Endodermal cell (in vitro differentiated cells): ENCODE data around the gene TAC3. TPM values are rescaled to one million over a fixed set of nuclear protein-coding genes. Genes with fewer than 3 reads are reported as not detected.

ENCODE experiments used
- DNase-seq: peaks from one replicate; pipeline ENCODE4 v3.0.0-alpha.2; 2017
- H3K27ac ChIP-seq: 2 replicates; pipeline ENCODE4 v1.5.1; 2013; ENCODE audit warnings: mild to moderate bottlenecking, low read depth, low read length, moderate library complexity
- H3K27me3 ChIP-seq: 2 replicates; pipeline ENCODE4 v1.6.1; 2013; ENCODE audit warnings: mild to moderate bottlenecking, low read length, moderate library complexity; ENCODE audit not compliant: insufficient read depth, control insufficient read depth, poor library complexity, severe bottlenecking
- H3K36me3 ChIP-seq: 2 replicates; pipeline ENCODE4 v1.7.0; 2013; ENCODE audit warnings: mild to moderate bottlenecking, low read length, moderate library complexity; ENCODE audit not compliant: control insufficient read depth, insufficient read depth
- H3K4me1 ChIP-seq: one replicate; pipeline ENCODE4 v1.7.0; 2013; ENCODE audit warnings: low read length; ENCODE audit not compliant: control insufficient read depth, insufficient read depth
- H3K4me3 ChIP-seq: 2 replicates; pipeline ENCODE4 v1.5.1; 2013; ENCODE audit warnings: mild to moderate bottlenecking, low read length, moderate library complexity
- H3K9ac ChIP-seq: 2 replicates; pipeline ENCODE4 v1.6.1; 2013; ENCODE audit warnings: mild to moderate bottlenecking, low read length, moderate library complexity; ENCODE audit not compliant: poor library complexity, severe bottlenecking; ENCODE audit errors: extremely low read depth
- H3K9me3 ChIP-seq: 2 replicates; pipeline ENCODE4 v1.6.1; 2013; ENCODE audit warnings: mild to moderate bottlenecking, low read length, moderate library complexity; ENCODE audit not compliant: control insufficient read depth
- H3K27ac Mint-ChIP-seq: 2 replicates; pipeline ENCODE4 v1.8.0; 2020; ENCODE audit warnings: mixed read lengths
- H3K27me3 Mint-ChIP-seq: 2 replicates; pipeline ENCODE4 v1.8.0; 2021; ENCODE audit warnings: mild to moderate bottlenecking, mixed read lengths; ENCODE audit not compliant: insufficient read depth
- H3K36me3 Mint-ChIP-seq: 2 replicates; pipeline ENCODE4 v1.8.0; 2020; ENCODE audit warnings: low read depth, mixed read lengths
- H3K4me1 Mint-ChIP-seq: 2 replicates; pipeline ENCODE4 v1.8.0; 2020; ENCODE audit warnings: mixed read lengths
- H3K4me3 Mint-ChIP-seq: 2 replicates; pipeline ENCODE4 v1.8.0; 2020; ENCODE audit warnings: mild to moderate bottlenecking, moderate library complexity, mixed read lengths
- H3K9me3 Mint-ChIP-seq: 2 replicates; pipeline ENCODE4 v1.8.0; 2020; ENCODE audit warnings: mild to moderate bottlenecking, mixed read lengths
- CTCF ChIP-seq: fragments of 200-600 bp; sonication (generic); conservative IDR thresholded peaks from 2 replicates; pipeline ENCODE4 v1.5.0; 2021; ENCODE audit warnings: antibody characterized with exemption, mild to moderate bottlenecking
- WGBS, 2 experiments: methylation state at CpG; one replicate each; pipeline versions ENCODE4 v1.1.5 to v1.1.7; 2013; ENCODE audit warnings: missing lambda C conversion rate in 2 of 2, mixed read lengths in 1 of 2; ENCODE audit not compliant: insufficient coverage in 1 of 2, insufficient read length in 1 of 2; 5-methylcytosine and 5-hydroxymethylcytosine counted together
- total RNA-seq, 2 donors: library from RNA; stranded (reverse); fragmentation: NEBNext Ultra II Directional in 1 of 2; extraction: Animal tissue kit (Norgen Biotek cat#: 25700) in 1 of 2; gene quantifications; 2 replicates in 1 of 2; 3 replicates in 1 of 2; pipeline ENCODE4 v1.2.1, GENCODE V29; 2021

TAC3 gene
- total RNA-seq, 2 donors from 2014 or later: 1.8 to 5.4 TPM

- no peak for DNase-seq
- H3K27ac ChIP-seq: no peak overlapping the region
- no peak overlapping the region for H3K4me3 ChIP-seq
- H3K9me3 Mint-ChIP-seq: no peaks in the 10 kb centered on the region
- H3K36me3 ChIP-seq: no peaks in the 10 kb centered on the region
- no peaks in the 10 kb centered on the region for H3K4me1 ChIP-seq
- peaks cover 5% of the 10 kb centered on the region for H3K4me1 Mint-ChIP-seq
- H3K27me3 Mint-ChIP-seq: peaks cover 43% of the 10 kb centered on the region
- no peak overlapping the region for H3K9ac ChIP-seq
- no peak overlapping the region for H3K27ac Mint-ChIP-seq
- TF ChIP-seq CTCF: no peak
- H3K36me3 Mint-ChIP-seq: no peaks in the 10 kb centered on the region
- peaks cover 43% of the 10 kb centered on the region for H3K27me3 ChIP-seq
- no peaks in the 10 kb centered on the region for H3K9me3 ChIP-seq
- H3K4me3 Mint-ChIP-seq: no peak overlapping the region
- 93 to 95% methylated on average over 2 of the region's 2 CpGs for WGBS, 2 experiments
These were observed 26.4 kb upstream of the TAC3 start for GRCh38 chr12:57042695-57043094.

- Histone ChIP-seq H3K27ac (no peak overlapping the region), H3K36me3 (no peaks in the 10 kb centered on the region), H3K4me1 (no peaks in the 10 kb centered on the region), H3K4me3 (no peak overlapping the region), H3K9me3 (no peaks in the 10 kb centered on the region), H3K9ac (no peak overlapping the region), H3K27me3 (peaks cover 24% of the 10 kb centered on the region)
- Mint-ChIP-seq H3K4me3 (no peak overlapping the region), H3K9me3 (no peaks in the 10 kb centered on the region), H3K4me1 (peaks cover 5% of the 10 kb centered on the region), H3K27me3 (peaks cover 23% of the 10 kb centered on the region), H3K27ac (no peak overlapping the region), H3K36me3 (no peaks in the 10 kb centered on the region)
- TF ChIP-seq CTCF: no peak
- 77 to 81% methylated on average over 2 of the region's 2 CpGs for WGBS, 2 experiments
- peak; percentile 53 for DNase-seq
These were observed 24.4 kb upstream of the TAC3 start for GRCh38 chr12:57040750-57041149.

- peaks cover 19% of the 10 kb centered on the region for H3K27me3 Mint-ChIP-seq
- no peak for DNase-seq
- H3K4me1 Mint-ChIP-seq: peaks cover 5% of the 10 kb centered on the region
- no peaks in the 10 kb centered on the region for H3K9me3 Mint-ChIP-seq
- Histone ChIP-seq H3K36me3 (no peaks in the 10 kb centered on the region), H3K27me3 (peaks cover 18% of the 10 kb centered on the region), H3K27ac (no peak overlapping the region), H3K9me3 (no peaks in the 10 kb centered on the region), H3K4me1 (no peaks in the 10 kb centered on the region), H3K4me3 (no peak overlapping the region), H3K9ac (no peak overlapping the region)
- WGBS, 2 experiments: 91 to 100% methylated on average over 2 to 3 of the region's 4 CpGs
- H3K27ac Mint-ChIP-seq: no peak overlapping the region
- TF ChIP-seq CTCF: no peak
- no peaks in the 10 kb centered on the region for H3K36me3 Mint-ChIP-seq
- H3K4me3 Mint-ChIP-seq: no peak overlapping the region
These were observed 23.9 kb upstream of the TAC3 start for GRCh38 chr12:57040211-57040610.
